NCI-H748 (cell line): ENCODE results near the gene FBP1.
"Not testable (repeated sequence)": the region's sequence is repeated elsewhere in the genome, so short reads cannot be mapped to it uniquely, and the experiment has no call there.

ENCODE experiments used
- DNase-seq: peaks from one replicate; lab custom pipeline; 2025; ENCODE audit not compliant: unreplicated experiment; lab: John Stamatoyannopoulos, UW

Gene FBP1

DNA sequence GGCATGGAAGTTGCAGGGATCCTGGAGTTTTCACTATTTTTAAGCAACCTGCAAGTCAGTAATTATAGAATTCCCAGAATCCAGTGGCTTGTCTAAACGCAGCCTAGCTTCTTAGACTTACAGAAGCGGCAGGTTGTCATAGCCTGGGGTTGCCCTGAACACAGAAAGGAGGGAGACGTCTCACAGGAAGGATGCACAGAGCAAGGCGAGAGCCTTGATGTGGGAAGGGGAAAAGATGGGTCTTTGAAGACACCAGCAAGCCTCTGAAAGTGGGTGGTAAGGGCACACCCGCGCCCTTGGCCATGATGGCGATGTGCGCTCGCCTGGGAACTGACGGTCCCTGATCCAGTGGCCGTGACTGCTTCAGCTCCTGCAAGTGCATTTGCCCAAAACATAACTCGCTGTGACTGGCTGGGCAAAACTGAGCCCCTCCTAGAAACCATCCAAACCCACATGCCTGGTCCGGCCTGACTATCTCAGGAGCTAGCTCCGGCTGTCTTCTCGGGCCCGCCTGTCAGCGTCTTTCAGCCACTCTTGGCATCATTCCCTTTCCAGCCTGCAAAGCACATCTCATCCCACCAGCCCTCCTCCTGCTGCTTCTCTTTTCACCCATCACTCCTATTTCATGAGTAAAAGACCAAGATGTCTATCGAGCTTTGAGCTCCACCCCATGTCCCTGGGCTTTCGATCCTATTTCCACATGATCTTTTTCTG lies 17.1 kb downstream of the FBP1 start:
- DNase-seq = no peak

DNA sequence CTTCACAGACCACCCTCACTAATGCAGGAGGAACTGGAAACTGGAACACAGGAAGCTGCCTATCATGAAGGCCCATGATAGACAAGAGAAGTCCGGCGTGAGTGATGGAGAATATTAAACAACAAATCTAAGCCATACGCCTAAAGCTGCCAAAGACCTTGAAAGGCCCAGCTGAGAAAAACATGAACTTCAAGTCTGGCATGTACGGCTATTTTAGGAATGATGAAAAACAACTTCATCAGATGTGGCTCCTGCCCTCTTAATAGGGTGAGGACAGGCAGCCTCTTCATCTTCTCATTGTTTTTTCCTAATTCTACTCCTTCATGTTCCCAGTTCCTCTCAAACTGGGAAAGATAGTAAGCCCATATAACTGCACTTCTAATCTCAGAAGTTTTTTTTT lies 20.3 kb downstream of the FBP1 start:
- DNase-seq = no peak

DNA sequence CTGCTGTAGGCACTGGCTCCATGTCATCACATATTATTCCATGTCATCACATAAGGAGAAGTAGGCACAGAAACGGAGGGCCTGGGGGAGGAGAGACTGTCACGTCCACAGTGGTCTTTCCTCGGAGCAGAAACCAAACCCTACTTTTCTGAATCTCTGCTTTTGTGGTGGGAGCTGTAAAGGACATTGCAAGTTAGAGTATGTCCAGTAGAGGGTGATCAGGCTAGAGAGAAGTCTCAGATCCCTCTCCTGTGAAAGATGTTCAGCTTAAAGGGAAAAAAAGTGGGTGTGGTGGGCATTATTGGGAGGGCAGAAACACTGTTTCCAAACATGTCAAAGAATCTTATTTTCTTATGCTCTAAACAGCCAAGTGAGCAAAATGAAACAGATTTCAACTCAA lies 26.3 kb downstream of the FBP1 start:
- DNase-seq = no peak

DNA sequence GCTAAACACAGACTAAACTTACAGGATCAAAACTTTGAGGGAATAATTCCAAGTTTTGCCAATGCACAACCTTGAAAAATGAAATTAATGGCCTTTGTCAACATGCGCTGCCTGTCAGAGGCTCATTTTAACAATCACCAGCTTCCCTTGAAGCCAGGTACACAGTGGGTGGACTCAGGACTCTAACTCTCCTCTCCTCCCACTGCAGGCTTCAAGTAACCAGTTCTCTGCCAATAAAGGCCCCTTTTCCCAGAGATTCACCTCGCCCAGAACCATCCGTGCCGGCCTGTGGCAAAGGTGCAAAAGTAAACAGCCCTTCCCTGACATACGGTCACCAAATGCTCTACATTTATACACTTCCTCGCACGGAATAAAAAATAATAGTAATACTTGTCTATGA lies 27.2 kb downstream of the FBP1 start:
- DNase-seq = no peak

DNA sequence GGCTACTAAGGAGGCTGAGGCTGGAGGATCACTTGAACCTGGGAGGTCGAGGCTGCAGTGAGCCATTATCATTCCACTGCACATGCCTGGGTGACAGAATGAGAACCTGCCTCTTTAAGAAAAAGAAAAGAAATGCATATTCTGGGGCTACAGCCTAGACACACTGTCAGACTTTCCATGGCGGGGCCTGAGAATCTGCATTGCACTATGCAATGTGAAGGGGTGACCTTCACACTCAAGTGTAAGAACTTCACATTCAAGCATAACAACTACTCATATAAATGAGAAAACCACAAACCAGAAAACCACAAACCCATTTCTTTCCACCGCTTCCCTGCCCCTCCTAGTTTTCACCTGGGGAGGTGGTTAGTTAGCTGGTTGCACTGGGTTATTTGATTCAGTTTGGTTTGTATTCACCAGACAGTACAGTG lies 27.7 kb downstream of the FBP1 start:
- DNase-seq = no peak

DNA sequence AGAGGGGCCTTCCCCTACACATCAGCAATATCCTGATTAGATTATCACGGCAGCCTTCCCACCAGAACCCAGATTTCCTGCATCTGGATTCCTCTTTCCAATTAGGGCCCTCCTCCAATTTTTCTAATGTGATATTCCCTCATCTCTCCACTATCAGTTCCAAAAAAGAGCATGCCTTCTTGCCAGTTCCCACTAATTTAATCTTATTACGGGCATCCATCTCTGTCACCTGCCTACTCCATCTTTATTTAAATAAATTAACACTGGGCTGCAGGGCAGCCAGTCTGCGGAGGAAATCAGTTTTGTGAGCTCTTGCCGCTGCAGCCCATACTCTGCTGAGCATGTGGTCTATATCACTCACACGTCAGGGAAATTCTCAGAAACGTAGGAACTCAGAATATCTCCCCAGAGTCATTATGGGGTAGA lies 29.1 kb downstream of the FBP1 start:
- no peak for DNase-seq

DNA sequence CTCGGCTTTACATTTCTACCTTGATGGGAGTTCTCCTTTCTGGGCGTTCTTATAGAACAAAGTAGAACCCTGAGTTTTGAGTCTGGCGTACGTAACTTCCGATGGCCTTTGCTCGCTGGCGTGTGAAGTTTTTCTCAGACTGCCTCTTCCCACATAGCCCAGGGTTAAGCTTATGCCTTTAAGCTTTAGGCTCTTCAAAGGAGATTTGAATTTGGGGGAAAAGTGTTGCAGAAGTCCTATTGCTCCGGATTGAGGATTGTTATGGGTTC lies 32.0 kb downstream of the FBP1 start:
- no peak for DNase-seq

DNA sequence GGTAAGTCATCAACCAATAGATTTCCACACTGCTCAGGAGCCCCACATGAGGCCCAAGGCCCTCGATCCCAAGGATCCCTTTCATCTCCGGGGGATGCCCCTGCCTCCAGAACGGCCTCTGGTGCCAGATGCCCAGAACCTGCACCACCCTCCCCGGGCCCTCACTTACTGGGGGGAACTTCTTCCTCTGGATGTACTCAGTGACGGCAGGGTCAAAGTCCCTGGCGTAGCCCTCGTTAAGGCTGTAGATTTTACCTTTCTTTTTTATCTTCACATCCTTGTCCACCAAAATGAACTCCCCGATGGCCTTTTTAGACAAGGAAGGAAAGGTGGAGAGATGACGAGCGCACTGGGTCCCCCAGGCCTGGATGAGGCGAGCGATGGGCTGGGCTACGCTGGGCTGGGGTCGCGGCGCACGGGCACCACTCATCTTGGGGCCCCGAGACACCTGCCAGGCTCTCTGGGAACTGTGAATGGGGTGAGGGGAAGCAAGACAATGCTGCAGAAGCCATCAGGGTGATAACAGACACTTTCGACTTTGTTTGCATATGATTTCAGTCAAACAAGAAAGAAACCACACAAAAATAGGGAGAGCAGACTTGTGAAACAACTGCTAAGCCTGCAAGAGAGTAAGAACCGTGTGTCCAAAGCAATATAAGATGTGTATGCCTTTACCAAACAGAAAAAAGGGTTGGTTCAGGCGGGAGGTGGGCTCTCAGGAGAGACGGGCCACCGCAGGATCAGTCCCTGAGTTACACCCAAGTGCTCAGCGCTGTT lies 32.5 kb downstream of the FBP1 start:
- no peak for DNase-seq

DNA sequence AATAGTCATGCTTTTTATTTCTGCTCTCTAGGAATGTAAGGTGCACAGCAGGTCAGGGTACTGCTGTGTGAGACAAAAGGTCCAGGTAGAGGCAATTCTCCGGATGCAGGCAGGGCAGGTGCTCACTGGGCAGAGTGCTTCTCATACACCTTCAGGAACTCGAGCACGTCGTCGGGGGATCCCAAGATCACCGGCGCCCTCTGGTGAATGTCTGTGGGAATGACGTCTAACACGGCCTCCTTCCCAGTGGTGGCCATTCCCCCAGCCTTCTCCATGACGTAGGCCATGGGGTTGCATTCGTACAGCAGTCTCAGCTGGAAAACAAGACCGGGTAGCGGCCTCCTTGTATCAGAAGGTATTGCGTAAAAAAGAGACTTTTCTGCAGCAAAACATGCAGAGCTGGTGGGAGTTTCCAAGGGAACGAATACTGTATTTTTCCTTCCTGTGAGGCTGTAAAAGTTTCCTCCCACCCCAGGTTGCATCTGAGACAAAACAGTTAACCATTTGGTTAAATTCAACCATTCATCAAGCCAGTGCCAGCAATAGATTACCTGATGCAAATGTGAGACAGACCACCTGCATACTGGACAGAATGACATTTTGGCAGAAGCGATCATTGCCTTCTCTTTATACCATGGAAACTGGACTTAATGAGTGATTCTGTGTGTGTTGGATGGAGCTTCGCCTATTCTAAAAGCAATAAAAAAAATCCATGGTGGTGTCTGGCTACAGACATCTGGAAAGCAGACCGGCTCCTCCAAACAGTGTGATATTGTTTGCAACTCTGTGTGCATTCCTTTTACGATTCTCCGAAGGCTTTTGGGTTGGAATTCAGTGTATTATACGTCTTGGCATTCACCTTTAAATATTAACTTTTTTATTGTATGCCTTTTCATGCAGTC lies 35.8 kb downstream of the FBP1 start:
- peak; percentile 63 for DNase-seq

DNA sequence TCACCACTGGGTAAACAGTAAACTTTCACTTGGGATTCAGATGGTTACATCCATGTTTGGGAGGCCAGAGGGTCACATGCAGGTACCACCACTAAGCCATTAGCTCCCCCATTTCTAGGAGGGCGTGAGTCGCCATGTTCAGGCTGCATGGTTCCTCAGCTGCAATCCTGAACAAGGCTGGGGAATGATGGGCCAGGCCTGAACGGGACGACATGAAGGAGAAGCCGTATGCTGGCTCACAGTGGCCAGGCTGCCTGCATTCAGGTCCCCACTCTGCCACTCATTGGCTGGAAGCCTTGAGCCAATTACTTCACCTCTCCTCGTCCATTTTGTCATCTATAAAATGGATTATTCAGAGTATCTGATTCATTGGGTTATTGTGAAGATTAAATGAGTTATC lies 36.7 kb downstream of the FBP1 start:
- DNase-seq = no peak

DNA sequence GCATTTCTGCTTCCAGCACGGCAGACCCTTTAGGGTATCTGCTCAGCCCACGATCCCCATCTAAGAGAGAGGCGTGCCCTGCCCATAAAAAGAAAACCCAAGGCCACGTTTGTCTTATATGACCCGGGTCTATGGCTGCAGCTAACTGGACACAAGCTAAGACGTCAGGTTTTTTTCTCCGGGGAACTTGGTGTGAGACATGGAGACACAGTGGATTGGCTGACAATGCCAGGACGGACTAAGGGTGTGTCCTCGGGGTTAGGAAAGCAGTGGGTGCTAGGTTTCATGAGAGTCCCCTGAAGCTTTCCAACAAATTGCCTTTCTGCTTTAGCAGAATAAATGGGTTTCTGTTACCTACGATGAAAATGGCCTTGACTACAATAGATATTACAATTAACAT lies 38.6 kb downstream of the FBP1 start:
- DNase-seq = no peak

DNA sequence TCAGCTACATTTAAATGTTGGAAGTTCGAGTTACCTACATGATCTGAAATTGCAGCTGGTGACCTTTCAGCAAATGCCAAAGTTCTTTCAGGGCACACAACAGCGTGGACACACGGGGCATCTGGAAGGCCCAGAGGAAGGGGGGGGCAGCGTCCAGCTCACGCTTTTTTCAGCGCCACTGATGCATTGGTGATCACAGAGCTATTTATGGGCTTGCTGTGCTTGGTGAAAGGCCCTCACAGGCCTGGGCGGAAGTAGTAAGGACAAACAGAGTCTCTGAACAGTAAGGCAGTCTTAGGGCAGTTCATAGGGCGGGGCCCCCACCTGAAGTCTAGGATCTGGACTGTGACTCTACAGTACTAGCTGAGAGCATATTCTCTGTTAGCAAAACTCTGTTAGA lies 39.1 kb downstream of the FBP1 start:
- no peak for DNase-seq

DNA sequence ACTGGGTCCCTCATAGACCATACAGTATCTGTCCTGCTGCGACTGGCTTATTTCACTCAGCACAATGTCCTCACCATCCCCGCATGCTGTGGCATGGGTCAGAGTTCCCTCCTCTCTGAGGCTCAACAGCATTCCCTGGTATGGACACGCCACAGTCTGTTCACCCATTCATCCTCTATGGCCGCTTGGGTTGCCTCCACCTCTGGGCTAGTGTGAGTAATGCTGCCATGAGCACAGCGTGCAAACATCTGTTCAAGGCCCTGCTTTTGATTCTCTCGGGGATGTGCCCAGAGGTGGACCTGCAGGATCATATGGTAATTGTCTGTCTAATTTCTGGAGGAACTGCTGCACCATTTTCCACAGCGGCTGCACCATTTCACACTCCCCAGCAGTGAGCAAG lies 40.2 kb downstream of the FBP1 start:
- DNase-seq = no peak

DNA sequence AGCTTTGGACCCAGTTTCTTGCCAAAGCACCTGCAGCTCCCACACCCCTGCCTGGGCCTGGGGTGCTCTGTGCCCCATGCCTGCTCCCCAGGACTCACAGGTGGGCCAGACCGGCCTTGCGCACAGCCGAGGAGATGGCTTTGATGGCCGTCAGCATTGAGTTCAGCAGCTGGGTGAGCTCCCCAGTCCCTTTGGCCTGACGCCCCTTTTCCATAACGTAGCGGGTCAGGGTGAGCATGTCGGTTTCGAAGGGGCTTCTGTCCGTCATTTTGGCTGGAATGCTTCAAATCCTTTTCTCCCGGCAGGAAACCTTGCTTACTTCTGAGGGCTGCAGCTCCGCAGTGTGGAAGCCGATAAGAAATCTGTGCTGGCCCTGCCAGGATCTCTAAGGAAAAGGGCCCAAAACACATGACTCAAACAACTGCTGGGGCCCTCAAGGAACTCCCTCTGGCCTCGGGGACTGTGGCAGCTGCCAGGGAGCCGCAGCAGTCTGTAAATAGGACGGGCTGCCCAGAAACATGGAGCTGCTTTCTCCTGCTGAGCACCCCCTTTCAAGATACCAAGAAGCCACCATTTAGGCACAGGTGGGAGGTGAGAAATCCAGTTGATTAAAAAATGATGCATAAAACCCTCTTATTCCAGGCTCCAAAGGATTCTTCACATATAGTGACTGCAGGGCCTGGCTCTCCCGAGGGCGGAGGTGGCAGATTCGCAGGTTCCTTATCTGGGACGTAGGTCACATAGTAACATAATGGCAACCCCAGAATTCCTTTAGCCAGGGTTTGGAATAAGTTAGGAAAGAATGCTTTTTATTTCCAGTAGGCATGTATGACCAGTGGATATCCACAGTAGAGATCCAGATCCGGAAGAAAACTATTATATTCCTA lies 45.6 kb downstream of the FBP1 start, which contains the start of gene FBP2:
FBP2 (minus strand) TSS at position 366 of the 887 bp plus-strand sequence; CDS start at position 268, 98 bp downstream.
- DNase-seq = no peak

DNA sequence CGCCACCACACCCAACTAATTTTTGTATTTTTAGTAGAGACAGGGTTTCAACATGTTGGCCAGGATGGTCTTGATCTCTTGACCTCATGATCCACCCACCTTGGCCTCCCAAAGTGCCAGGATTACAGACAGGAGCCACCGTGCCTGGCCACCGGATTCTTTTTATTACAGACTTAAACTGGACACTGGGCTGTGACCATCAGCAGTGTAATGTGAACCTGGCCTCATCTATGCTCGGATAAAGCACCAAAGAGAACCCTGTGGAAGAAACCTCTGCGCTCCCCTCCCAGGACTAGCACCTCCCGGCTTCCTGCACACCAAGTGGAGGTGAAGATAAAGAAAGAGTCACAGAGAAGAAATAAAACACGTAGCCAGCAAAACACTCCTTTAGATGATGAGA lies 46.6 kb downstream of the FBP1 start:
- DNase-seq = not testable (repeated sequence)

DNA sequence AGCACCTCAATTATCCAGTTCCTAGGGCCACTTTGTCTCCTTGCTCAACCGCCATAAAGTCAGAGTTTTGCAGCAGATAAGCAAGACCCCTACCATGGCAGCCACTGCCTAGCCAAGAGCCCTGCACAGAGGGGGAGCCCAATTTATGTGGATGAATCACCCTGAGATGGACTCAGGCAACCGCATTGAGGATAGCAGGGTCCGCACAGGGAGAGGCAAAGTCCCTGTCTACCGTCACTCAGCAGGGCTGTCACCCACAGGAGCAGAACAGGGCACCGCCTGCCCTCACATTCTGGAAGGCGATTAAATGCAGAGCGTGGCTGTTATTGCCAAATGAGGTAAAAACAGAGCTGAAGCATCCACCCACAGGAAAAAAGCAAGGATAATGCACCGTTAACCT lies 47.4 kb downstream of the FBP1 start:
- peak; percentile 24 for DNase-seq

DNA sequence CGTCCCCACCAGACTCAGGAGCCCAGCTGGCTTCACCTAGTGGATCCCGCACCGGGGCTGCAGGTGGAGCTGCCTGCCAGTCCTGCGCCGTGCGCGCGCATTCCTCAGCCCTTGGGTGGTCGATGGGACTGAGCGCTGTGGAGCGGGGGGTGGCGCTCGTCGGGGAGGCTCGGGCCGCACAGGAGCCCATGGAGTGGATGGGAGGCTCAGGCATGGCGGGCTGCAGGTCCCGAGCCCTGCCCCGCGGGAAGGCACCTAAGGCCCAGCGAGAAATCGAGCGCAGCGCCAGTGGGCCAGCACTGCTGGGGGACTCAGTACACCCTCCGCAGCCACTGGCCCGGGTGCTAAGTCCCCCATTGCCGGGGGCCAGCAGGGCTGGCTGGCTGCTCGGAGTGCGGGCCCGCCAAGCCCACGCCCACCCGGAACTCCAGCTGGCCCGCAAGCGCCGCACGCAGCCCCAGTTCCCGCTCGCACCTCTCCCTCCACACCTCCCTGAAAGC lies 48.2 kb downstream of the FBP1 start:
- not testable (repeated sequence) for DNase-seq

DNA sequence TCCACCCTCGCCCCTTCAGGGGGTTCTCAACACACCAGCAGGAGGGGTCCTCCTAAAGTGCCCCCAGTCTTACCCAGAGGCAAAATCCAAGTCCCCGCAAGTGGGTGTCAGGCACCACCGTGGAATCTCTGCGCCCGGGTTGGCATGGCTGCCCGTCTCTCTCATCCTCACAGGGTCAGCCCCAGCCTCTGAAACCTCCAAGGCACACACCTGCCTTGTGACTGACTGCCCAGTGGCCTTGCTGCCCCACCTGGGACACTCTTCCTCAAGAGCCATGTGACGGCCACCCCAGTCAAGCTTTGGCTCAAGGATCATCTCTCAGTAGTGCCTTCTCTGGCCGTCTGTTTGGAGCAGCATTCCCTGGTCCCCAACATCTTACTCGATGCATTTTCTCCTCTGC lies 50.6 kb downstream of the FBP1 start:
- DNase-seq = no peak

DNA sequence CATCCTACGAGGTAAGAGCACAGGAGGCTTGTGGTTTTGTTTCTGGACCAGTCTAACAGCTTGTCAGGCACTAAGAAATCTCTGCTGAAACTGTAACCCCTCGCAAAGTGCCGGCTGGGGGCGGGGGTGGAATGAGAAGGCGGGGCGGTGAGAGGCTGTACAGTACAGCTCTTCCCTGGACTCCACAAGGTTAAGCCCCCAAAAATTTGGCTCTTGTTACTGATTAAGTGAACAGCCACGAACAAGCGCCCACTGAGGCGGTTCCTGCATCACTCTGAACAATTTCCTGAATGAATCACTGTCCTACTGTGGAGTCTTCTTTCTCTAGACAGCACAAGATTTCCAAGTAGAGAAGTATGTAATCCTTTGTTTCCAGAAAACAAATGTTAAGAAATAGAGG lies 52.5 kb downstream of the FBP1 start:
- DNase-seq = no peak

DNA sequence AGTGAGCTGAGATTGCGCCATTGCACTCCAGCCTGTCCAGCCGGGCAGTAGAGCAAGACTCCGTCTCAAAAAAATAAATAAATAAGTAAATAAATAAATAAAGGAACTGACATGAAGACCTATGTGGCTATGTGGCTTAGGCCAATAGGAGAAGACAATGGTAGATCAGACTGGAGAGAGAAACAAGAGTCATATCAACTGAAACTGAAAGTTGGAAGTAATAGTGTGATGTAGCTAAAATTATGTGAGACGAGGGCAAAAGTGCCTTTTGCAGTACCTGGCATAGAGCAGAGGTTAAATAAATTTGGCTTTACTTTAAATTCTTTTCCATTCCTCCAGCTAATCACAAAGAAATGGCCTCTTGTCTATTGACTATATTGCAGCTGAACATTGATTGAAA lies 53.0 kb downstream of the FBP1 start:
- DNase-seq = no peak

DNA sequence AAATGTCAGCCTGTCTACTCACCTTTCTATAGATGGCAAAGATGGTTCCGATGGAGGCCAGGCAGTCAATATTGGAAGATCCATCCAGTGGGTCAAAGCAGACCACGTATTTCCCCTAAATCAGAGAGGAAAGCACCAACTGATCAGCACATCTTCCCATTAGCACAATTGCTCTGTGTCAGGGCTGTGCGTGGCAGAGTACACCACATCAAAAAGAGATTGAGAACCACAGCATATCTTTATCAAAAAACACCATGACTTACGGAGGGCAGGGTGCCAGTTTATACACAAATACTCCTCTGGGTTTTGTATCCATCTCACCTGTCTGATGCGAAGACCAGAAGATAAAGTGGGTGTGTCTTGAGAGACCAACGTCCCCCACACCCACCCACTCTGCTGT lies 54.8 kb downstream of the FBP1 start:
- DNase-seq = no peak
